IPS-18a (cell line): ENCODE measurements around the gene CEACAM21.
"Not testable (repeated sequence)": the region's sequence is repeated elsewhere in the genome, so short reads cannot be mapped to it uniquely, and the experiment has no call there.

Experiments used
- H3K27ac ChIP-seq: one replicate; pipeline ENCODE4 v1.5.1; 2013; ENCODE audit warnings: low read length
- H3K27me3 ChIP-seq: one replicate; pipeline ENCODE4 v1.6.1; 2013; ENCODE audit warnings: mild to moderate bottlenecking, low read length; ENCODE audit not compliant: control insufficient read depth, insufficient read depth
- H3K36me3 ChIP-seq: one replicate; pipeline ENCODE4 v1.6.1; 2013; ENCODE audit warnings: low read depth, low read length; ENCODE audit not compliant: control insufficient read depth
- H3K4me1 ChIP-seq: one replicate; pipeline ENCODE4 v1.6.1; 2013; ENCODE audit warnings: low read depth, low read length; ENCODE audit not compliant: control insufficient read depth
- H3K4me3 ChIP-seq: one replicate; pipeline ENCODE4 v1.5.1; 2013; ENCODE audit warnings: low read length
- H3K9ac ChIP-seq: one replicate; pipeline ENCODE4 v1.6.1; 2013; ENCODE audit warnings: mild to moderate bottlenecking, low read length, moderate library complexity
- H3K9me3 ChIP-seq: one replicate; pipeline ENCODE4 v1.6.1; 2013; ENCODE audit warnings: low read depth, low read length; ENCODE audit not compliant: control insufficient read depth

Gene CEACAM21

GRCh38 chr19:41570179-41570578 is 5.8 kb upstream of the CEACAM21 start:
- Histone ChIP-seq H3K27me3 (peaks cover 59% of the 10 kb centered on the region), H3K36me3 (no peaks in the 10 kb centered on the region)

GRCh38 chr19:41570639-41571112 is 5.3 kb upstream of the CEACAM21 start:
- H3K4me1 ChIP-seq: no peaks in the 10 kb centered on the region
- no peaks in the 10 kb centered on the region for H3K36me3 ChIP-seq
- no peak overlapping the region for H3K27ac ChIP-seq
- H3K4me3 ChIP-seq: no peak overlapping the region
- H3K9ac ChIP-seq: no peak overlapping the region
- peaks cover 54% of the 10 kb centered on the region for H3K27me3 ChIP-seq
- H3K9me3 ChIP-seq: no peaks in the 10 kb centered on the region

More at GRCh38 chr19:41570179-41570578, 5.8 kb upstream of the CEACAM21 start:
- H3K4me3 ChIP-seq: no peak overlapping the region
- no peak overlapping the region for H3K27ac ChIP-seq
- no peaks in the 10 kb centered on the region for H3K9me3 ChIP-seq
- H3K9ac ChIP-seq: no peak overlapping the region
- H3K4me1 ChIP-seq: no peaks in the 10 kb centered on the region

- no peaks in the 10 kb centered on the region for H3K4me1 ChIP-seq
- H3K27ac ChIP-seq: no peak overlapping the region
- no peak overlapping the region for H3K9ac ChIP-seq
- peaks cover 2% of the 10 kb centered on the region for H3K27me3 ChIP-seq
- H3K9me3 ChIP-seq: peaks cover 13% of the 10 kb centered on the region
- no peaks in the 10 kb centered on the region for H3K36me3 ChIP-seq
- H3K4me3 ChIP-seq: no peak overlapping the region
Observed at GRCh38 chr19:41577144-41577830, 1.3 kb downstream of the CEACAM21 start.

- no peak overlapping the region for H3K4me3 ChIP-seq
- H3K27ac ChIP-seq: no peak overlapping the region
- no peak overlapping the region for H3K9ac ChIP-seq
- H3K4me1 ChIP-seq: no peaks in the 10 kb centered on the region
- H3K36me3 ChIP-seq: no peaks in the 10 kb centered on the region
- H3K27me3 ChIP-seq: no peaks in the 10 kb centered on the region
- H3K9me3 ChIP-seq: peaks cover 18% of the 10 kb centered on the region
Observed at GRCh38 chr19:41577833-41578232, 1.9 kb downstream of the CEACAM21 start.

GRCh38 chr19:41578886-41579285 is 2.9 kb downstream of the CEACAM21 start:
- H3K36me3 ChIP-seq: no peaks in the 10 kb centered on the region
- H3K9me3 ChIP-seq: peaks cover 22% of the 10 kb centered on the region
- H3K4me1 ChIP-seq: no peaks in the 10 kb centered on the region
- no peaks in the 10 kb centered on the region for H3K27me3 ChIP-seq
- H3K4me3 ChIP-seq: no peak overlapping the region
- H3K9ac ChIP-seq: no peak overlapping the region
- no peak overlapping the region for H3K27ac ChIP-seq

- not testable (repeated sequence) for H3K4me3 ChIP-seq, H3K27me3 ChIP-seq, H3K27ac ChIP-seq, H3K9ac ChIP-seq, H3K36me3 ChIP-seq, H3K4me1 ChIP-seq
- peaks cover 26% of the 10 kb centered on the region for H3K9me3 ChIP-seq
Observed at GRCh38 chr19:41581068-41581467, 5.1 kb downstream of the CEACAM21 start.

- not testable (repeated sequence) for H3K36me3 ChIP-seq, H3K4me1 ChIP-seq, H3K27me3 ChIP-seq, H3K9ac ChIP-seq, H3K27ac ChIP-seq, H3K4me3 ChIP-seq
- peaks cover 26% of the 10 kb centered on the region for H3K9me3 ChIP-seq
Observed at GRCh38 chr19:41582577-41583182, 6.7 kb downstream of the CEACAM21 start.

GRCh38 chr19:41584260-41584810 is 8.4 kb downstream of the CEACAM21 start:
- no peak overlapping the region for H3K27ac ChIP-seq
- no peaks in the 10 kb centered on the region for H3K27me3 ChIP-seq
- no peak overlapping the region for H3K9ac ChIP-seq
- no peak overlapping the region for H3K4me3 ChIP-seq
- H3K9me3 ChIP-seq: peaks cover 24% of the 10 kb centered on the region
- H3K36me3 ChIP-seq: no peaks in the 10 kb centered on the region
- no peaks in the 10 kb centered on the region for H3K4me1 ChIP-seq

- H3K27ac ChIP-seq: no peak overlapping the region
- H3K27me3 ChIP-seq: no peaks in the 10 kb centered on the region
- no peak overlapping the region for H3K9ac ChIP-seq
- H3K9me3 ChIP-seq: peaks cover 20% of the 10 kb centered on the region
- H3K4me1 ChIP-seq: no peaks in the 10 kb centered on the region
- no peak overlapping the region for H3K4me3 ChIP-seq
- no peaks in the 10 kb centered on the region for H3K36me3 ChIP-seq
Observed at GRCh38 chr19:41584931-41585330, 9.0 kb downstream of the CEACAM21 start.

GRCh38 chr19:41586064-41586463 is 10.1 kb downstream of the CEACAM21 start:
- H3K9ac ChIP-seq: no peak overlapping the region
- H3K27me3 ChIP-seq: no peaks in the 10 kb centered on the region
- H3K36me3 ChIP-seq: no peaks in the 10 kb centered on the region
- peaks cover 14% of the 10 kb centered on the region for H3K9me3 ChIP-seq
- no peak overlapping the region for H3K4me3 ChIP-seq
- no peak overlapping the region for H3K27ac ChIP-seq
- no peaks in the 10 kb centered on the region for H3K4me1 ChIP-seq

GRCh38 chr19:41587101-41587837 is 11.3 kb downstream of the CEACAM21 start:
- no peak overlapping the region for H3K4me3 ChIP-seq
- no peaks in the 10 kb centered on the region for H3K27me3 ChIP-seq
- no peaks in the 10 kb centered on the region for H3K36me3 ChIP-seq
- no peak overlapping the region for H3K27ac ChIP-seq
- H3K4me1 ChIP-seq: no peaks in the 10 kb centered on the region
- no peak overlapping the region for H3K9ac ChIP-seq
- H3K9me3 ChIP-seq: peaks cover 13% of the 10 kb centered on the region
